UCSD-AML1 (cell line): ENCODE measurements around the gene HMX3.
"Not testable (repeated sequence)": the region's sequence is repeated elsewhere in the genome, so short reads cannot be mapped to it uniquely, and the experiment has no call there.

Experiments used
- DNase-seq: peaks from one replicate; lab custom pipeline; 2025; ENCODE audit not compliant: unreplicated experiment; lab: John Stamatoyannopoulos, UW

The HMX3 gene

GRCh38 chr10:123170961-123171360, 35.2 kb downstream of the HMX3 start:
- DNase-seq, result no peak

GRCh38 chr10:123171616-123172015, 35.8 kb downstream of the HMX3 start:
- DNase-seq, result not testable (repeated sequence)

- no peak for DNase-seq
These were observed 39.9 kb downstream of the HMX3 start for GRCh38 chr10:123175389-123176387.

GRCh38 chr10:123178390-123178789, 42.6 kb downstream of the HMX3 start:
- DNase-seq, result not testable (repeated sequence)

- DNase-seq, result no peak
These were observed 44.6 kb downstream of the HMX3 start for GRCh38 chr10:123180101-123181090.

GRCh38 chr10:123183724-123184123, 48.0 kb downstream of the HMX3 start:
- no peak for DNase-seq

GRCh38 chr10:123187781-123188180, 52.0 kb downstream of the HMX3 start:
- DNase-seq, result no peak
